GM20000 (cell line): ENCODE data around the gene CWC22.

ENCODE experiments used
- DNase-seq: peaks from one replicate; pipeline ENCODE4 v3.0.0; 2012; ENCODE audit warnings: low spot score
- TF ChIP-seq, protein P1 (sequence below): IDR thresholded peaks from 2 replicates; pipeline ENCODE4 v1.5.1; 2012; ENCODE audit warnings: mild to moderate bottlenecking, control low read depth; ENCODE audit errors: extremely low read depth, missing control alignments

CWC22 gene

DNA sequence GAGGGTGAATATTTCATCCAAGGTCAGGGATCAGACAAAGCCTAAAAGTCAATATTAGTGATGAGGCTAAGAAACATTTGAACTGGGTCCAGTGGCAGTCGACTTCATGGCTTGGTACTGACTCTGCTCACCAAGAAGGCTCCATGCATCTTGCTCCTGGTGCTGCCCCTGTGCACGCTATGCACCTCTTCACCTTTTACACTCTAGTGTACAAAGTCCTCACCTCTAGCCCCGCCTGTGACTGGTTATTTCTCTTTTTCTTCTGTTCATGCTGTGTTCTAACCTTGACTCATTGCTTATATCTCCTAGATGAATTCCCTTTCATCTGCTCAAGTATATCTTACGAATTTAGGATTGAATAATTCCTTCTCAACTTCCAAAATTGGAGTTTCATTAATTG, 93.3 kb downstream of the CWC22 start:
- TF ChIP-seq, protein P1, sequence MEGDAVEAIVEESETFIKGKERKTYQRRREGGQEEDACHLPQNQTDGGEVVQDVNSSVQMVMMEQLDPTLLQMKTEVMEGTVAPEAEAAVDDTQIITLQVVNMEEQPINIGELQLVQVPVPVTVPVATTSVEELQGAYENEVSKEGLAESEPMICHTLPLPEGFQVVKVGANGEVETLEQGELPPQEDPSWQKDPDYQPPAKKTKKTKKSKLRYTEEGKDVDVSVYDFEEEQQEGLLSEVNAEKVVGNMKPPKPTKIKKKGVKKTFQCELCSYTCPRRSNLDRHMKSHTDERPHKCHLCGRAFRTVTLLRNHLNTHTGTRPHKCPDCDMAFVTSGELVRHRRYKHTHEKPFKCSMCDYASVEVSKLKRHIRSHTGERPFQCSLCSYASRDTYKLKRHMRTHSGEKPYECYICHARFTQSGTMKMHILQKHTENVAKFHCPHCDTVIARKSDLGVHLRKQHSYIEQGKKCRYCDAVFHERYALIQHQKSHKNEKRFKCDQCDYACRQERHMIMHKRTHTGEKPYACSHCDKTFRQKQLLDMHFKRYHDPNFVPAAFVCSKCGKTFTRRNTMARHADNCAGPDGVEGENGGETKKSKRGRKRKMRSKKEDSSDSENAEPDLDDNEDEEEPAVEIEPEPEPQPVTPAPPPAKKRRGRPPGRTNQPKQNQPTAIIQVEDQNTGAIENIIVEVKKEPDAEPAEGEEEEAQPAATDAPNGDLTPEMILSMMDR = no peak

DNA sequence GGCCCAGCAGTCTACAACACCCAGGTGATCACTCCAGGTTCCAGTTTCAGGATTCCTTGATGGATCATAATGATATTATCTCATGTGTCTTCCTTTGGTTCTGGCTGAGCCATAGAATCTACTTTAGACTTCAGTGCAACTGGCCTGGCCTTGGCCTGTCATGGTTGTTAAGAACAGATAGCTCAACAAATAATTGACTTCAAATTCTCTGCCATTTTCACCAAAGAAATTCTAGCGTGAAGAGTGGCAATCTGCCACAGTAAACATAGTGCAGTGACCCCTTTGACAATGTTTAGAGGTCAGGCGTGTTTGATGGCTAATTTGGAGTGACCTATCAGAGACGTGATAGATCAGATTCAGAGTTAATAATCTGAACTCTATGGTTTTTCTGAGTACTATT, 95.5 kb downstream of the CWC22 start:
- TF ChIP-seq, protein P1 = no peak
- DNase-seq = no peak

More for the DNA sequence above, 93.3 kb downstream of the CWC22 start:
- DNase-seq = no peak

DNA sequence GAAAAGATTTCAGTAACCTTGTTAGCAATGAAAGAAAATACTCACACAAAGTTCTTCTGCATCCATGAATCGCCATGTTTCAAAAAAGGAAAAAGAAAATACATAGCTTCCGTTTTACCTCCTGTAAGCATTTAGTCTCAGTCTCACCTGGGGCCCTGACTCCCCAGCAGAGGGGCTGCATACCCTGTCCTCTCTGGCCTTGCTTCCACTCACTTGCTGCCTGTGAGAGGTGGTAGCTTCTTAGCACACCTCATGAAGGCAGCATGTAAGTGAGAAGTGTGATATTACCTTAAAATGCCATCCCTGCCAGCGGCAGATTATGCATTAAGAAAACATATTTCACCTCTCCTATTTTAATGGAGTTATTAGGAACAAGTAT, 96.4 kb downstream of the CWC22 start:
- DNase-seq = no peak
- TF ChIP-seq, protein P1 = no peak

DNA sequence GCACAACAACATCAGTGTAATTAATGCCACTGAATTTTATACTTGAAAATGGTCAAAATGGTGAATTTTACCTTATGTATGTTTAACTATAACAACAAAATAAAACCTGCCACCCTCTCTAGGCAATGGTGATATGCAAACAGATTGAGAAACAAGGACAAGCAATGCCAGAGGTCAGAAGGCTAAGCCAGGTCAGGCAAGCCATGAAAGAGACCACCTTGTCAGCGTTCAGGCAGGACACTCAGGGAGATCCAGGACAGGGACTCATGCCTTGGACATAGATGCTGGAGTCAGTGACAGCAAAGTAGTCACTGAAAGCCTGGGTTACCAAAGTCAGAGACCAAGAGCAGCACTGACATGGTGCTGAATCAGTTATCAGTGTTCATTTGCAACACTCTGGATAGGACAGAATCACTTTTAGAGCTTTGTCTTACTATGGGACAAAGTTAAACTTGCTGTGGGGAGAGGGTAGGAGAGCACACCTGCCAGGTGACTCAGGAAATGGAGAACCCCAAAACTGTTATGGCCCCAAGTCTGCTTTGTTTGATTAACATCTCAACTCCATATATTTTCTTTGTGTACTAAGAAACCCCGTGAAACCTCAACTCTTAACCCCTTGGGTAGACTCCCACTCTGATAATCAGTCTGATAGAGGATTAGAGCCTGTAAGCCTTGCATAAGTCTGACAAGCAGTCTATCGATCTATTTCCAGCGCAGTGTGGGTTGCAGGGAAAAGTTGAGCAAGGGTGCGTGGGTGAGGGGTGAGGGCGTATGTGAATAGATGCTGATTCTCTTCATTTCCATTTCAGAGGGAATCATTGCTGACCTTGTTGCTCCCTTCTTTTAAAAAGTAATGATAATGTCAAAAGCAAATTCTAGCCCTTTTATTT, 97.0 kb downstream of the CWC22 start:
- TF ChIP-seq, protein P1 = no peak
- DNase-seq = no peak

DNA sequence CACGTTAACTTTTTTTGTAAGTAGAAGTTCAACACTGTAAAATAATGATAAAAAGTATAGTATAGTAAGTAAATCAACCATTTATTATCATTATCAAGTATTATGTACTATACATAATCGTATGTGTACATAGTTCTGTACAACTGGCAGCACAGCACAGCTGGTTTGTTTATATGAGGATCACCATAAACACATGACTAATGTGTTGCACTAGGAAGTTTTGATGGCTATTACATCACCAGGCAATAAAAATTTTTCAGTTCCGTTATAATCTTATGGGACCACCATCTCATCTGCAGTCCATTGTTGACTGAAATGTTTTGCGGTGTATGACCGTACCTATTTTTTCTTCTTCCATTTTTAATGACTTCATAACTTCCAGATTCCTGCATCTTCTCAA, 106.4 kb downstream of the CWC22 start:
- TF ChIP-seq, protein P1 = no peak
- DNase-seq = no peak

DNA sequence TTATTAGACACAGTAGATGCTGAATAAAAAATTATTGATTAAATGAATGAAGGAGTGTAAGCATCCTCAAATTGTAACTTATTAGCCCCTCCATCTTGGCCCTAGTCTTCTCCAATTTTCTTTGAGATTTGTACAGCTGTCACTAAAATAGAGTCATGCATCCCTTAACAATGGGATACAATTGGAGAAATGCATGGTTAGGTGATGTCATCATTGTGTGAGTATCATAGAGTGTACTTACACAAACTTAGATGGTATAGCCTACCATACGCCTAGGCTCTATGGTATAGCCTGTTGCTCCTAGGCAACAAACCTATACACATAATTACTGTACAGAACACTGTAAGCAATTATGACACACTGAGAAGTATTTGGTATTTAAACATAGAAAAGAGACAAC, 107.4 kb downstream of the CWC22 start:
- TF ChIP-seq, protein P1 = no peak
- no peak for DNase-seq

DNA sequence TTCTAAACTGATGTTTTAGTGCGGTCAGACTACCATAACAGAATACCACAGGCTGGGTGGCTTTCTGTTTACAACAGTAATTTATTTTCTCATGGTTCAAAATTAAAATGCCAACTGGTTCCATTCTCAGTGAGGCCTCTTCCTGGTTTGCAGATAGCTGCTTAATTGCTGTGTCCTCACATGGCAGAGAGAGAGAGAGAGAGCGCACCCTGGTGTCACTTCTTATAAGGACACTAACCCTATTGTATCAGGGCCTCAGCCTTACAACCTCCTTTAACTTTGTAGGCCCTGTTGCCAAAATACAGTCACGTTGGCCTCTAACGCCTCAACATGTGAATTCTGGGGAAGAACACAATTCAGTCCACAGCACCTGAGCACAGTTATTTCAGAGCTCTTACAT, 108.2 kb downstream of the CWC22 start:
- peak; percentile 16 for DNase-seq
- TF ChIP-seq, protein P1 = no peak
